ENCODE measurements around the gene THEM5.
"Not testable (repeated sequence)": the region's sequence is repeated elsewhere in the genome, so short reads cannot be mapped to it uniquely, and the experiment has no call there.

Gene THEM5

DNA sequence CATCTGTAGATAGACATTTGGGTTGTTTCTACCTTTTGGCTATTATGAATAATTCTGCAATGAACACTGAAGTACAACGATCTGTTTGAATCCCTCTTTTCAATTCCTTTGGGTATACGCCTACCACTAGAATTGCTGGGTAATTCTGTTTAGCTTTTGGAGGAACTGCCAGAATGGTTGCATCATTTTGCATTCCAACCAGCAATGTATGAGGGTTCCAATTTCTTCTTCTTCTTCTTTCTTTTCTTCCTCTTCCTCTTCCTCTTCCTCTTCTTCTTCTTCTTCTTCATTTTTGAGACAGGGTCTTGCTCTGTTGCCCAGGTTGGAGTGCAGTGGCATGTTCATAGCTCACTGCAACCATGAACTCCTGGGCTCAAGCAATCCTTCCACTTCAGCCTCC lies 13.8 kb upstream of the THEM5 start:
- no peak for DNase-seq

GRCh38 chr1:151864411-151864810 lies 10.9 kb upstream of the THEM5 start:
- DNase-seq, result no peak

DNA sequence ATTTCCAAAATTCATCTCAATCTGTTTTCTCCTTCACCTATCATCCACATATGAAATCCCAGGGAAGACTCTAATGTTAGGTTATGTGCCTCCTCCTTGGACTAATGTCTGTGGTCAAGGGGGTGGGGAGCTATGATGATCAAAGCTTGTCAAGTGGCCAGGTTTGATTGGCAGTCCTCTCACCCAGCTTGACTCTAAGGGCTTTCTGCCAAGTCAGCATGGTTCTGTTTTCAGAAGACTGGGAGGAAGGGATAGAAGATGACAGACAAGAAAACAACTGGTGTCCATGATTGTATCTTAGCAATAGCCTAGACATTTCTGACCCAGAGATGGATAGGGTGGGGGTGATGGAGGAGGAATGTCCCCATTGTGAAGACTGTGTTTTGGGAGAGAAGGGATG lies 9.1 kb upstream of the THEM5 start:
- DNase-seq, result no peak

- no peak for DNase-seq
Observed at GRCh38 chr1:151860504-151861187, 7.1 kb upstream of the THEM5 start.

DNA sequence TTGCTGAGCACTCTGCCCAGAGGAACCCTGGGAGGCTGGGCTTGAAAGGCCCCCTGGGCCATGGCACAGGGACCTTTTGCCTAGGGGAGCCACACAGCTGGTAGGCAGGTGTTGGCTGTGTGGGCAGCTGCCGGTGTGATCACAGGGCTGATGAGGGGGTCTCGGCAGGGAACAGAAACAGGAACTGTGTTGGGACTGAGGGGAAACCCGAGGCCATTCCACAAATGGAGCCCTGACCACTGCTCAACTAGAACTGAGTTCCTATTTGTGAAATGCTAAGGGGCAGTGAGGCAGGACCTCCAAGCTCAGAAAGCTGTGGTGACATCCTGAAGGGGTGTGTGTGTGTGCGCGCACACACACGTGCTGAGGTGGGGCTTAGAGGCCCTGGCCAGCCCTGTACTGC lies 6.4 kb upstream of the THEM5 start:
- no peak for DNase-seq

DNA sequence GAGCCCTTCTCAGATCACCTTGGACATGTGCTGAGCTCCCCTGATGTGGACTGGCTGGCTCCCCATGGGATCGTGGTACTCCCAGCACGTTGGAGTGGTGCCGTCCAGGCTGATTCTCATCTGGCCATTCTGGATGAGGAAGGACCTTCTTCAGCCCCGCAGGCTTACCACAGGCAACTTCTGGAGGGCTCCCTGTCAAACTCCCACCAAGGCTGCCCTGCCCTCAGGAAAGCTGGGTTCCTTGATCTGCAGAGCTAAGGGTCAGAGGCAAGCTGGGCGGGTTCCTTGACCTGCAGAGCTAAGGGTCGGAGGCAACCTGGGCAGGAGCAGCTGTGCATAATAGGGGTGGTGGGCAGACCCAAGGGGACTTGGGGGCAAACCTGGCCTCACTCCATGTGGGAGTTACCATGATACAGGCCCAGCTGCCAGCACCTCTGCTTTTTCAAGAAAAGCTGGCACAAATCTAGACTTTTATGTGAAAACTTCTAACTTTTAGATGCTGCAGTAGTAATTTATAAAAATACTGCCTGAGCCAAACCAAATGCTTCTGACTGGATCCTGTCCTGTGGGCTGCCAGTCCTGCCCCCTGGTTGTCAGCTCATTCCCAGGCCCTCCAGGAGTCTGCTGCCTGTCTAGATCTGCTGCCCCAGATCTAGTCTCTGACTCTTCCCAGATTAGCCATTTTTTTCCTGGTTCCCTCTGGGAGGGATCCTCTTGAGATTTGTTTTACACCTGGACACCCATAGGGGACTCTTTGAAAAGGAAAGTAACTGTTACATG lies 5.6 kb upstream of the THEM5 start:
- no peak for DNase-seq

DNA sequence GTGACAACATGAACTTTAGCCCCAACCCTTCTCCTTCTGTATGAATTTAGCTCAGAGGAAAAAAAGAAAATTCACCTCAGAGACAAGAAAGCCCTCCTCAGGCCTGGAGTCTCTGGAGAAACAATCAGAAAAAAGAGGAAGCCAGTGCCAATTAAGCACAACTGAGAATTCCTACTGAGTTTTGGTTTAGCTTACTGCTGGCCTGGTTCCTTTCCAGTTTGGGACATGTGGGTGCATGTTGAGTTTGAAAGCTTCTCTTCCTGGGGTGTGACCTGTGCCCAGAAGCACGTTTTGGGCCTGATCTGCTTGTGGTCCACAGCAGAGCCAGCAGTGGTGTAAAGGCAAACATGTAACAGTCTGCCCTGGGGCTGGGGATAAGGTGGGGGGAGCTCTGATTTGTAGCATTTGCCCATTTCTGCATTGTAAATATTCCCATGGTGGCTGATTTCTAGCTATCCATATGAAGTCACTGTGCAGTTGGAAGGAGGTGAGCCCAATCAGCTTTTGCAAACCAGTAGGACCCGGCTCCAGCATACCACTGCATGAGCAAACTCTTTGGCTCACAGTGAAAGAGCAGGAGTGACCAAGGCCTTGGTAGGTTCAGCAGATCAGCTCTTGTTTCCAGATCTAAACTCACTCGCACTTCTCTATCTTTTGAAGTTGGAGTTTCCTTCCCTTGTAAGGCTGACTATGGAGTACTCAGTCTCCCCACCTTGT lies 4.7 kb upstream of the THEM5 start:
- no peak for DNase-seq

GRCh38 chr1:151855933-151856332 lies 2.4 kb upstream of the THEM5 start:
- no peak for DNase-seq

GRCh38 chr1:151855516-151855915 lies 2.0 kb upstream of the THEM5 start:
- not testable (repeated sequence) for DNase-seq

- DNase-seq, result no peak
Observed at GRCh38 chr1:151854658-151855057, 1.1 kb upstream of the THEM5 start.

DNA sequence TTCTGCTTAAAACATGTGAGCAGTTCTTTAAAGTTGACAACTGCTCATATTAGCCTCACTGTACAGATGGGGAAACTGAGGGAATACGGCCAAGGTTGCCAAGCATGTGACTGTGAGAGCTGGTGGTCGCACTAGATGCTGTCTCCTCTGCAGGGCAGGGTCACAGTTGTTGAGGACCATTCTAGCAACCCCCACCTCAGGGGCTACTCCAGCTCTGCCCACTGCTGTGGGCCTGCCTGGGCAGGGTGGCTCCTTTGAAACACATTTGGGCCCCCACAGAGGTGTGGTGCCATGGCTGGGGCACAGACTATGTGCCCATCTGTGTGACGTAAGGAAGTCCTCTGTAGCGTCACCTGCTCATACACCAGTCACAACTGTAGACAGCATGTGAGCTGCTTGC lies 779 bp downstream of the THEM5 start:
- no peak for DNase-seq

GRCh38 chr1:151851886-151852285 lies 1.6 kb downstream of the THEM5 start:
- DNase-seq, result no peak

DNA sequence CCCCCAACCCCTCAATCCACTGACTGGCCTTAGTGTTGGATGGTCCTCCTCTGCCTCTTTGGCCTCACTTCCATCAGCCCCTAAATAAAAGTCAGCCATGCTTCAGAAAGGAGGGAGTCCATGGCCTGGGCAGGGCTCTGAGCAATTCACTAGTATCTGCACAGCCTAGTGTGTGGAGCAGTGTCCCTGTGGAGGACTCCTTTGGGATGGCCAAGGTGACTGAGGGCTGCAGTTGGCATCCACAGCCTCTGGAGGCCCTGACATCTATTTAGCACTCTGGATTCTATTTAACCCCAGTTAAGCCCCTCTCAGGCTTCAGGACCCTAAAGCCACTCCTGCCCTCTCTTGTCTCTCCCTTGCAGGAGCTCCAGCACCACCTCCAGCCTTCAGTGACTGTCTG lies 3.6 kb downstream of the THEM5 start:
- no peak for DNase-seq

DNA sequence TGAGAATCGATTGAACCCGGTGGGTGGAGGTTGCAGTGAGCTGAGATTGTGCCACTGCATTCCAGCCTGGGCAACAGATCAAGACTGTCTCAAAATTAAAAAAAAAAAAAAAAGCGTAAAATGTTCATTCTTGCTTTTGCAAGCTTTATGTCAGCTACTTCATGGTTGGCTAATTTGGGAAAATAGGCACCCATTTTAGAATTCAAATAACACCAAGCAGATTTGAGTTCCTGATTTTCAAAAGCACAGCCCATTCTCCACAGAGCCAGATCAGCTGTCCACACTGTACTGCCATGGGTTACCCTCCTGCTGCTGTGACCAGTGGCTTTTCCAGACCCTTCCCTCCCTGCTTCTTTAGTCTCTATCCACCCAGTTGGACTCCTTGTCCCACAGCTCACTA lies 4.4 kb downstream of the THEM5 start:
- no peak for DNase-seq

DNA sequence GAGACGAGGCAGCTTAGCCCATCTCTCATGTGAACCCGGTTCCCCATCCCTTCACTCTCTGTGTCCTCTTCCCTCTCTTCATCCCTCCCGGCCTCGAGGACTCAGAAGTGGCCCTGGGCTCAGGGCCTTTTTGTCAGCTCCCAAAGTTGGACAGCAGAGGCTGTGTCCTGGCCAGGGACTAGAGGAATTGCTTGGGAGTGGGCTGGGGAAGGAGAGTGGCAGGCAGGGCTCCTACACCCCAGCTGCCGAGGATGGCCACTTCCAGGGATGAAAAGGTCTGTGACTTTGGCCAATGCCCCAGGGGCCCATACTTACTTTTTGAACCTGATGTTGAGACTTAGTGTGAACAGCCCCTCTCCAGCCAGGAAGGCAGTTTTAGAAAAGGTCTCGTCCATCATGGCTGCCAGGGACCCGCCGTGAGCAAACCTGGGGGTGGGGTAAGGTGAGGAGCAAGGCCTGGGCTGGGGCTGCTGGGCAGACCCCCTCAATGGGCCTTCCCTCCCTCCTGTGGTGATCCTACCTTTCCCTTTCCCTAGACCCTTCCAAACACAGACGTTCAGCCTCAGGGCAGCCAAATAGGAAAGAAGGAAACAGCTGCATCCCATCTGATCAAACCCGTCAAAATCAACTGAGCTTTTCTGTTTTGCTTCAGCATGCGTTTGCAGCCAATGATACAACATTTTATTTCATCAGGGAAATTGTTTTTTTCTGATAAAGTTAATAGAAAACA lies 5.5 kb downstream of the THEM5 start:
- no peak for DNase-seq

- DNase-seq, result no peak
Observed at GRCh38 chr1:151846686-151847237, 6.8 kb downstream of the THEM5 start.

DNA sequence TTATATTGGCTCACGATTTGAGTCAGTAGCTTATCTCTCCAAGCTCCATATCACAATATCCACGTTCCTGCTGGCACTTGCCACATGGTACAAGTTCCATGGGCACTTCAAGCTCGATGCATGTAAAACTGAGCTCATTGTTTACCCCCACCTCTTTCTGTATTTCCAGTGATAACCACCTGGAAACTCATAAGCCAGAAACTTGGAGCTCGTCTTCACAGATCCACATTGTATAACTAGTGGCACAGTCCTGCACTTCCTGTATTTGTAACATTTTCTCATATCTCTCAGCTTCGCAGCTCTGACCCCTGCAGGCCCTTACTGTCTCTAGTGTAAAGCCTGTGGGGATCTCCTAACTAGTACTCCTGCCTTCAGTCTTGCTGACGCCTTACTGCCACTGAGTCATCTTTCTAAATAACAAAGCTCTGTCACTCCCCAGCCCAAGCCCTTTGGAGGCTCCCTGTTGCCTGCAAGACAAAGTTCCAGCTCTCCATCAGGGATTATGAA lies 7.4 kb downstream of the THEM5 start:
- DNase-seq, result no peak

- no peak for DNase-seq
Observed at GRCh38 chr1:151843398-151843797, 10.1 kb downstream of the THEM5 start.

DNA sequence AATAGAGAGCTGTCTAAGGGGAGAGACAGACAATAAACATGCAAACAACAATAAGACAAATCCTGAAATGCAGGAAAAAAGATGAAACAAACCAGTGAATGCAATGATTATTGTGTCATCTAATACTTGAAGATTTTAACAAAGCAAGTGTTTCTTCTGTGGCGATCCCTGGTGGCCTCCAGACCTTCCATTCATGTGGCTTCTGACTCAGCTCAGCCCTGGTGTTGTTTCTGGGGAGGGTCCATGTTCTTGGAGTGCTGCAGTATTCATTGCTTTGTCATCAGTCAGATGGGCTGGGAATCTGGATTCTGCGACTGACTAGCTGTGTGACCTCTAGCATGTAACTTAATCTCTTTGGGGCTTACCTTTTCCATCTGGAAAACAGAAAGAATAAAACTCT lies 12.4 kb downstream of the THEM5 start:
- DNase-seq, result no peak

- DNase-seq, result no peak
Observed at GRCh38 chr1:151840421-151840820, 13.1 kb downstream of the THEM5 start.

- DNase-seq, result peak; percentile 87
Observed at GRCh38 chr1:151839457-151840403, 13.8 kb downstream of the THEM5 start, which contains the start of gene C2CD4D. TSS of gene C2CD4D (minus strand) at chr1:151839820. CDS start at chr1:151838989, 831 bp downstream.

- DNase-seq, result no peak
Observed at GRCh38 chr1:151839082-151839412, 14.5 kb downstream of the THEM5 start.
